Measurements from ENCODE around the gene TLX2.

TLX2 gene

DNA sequence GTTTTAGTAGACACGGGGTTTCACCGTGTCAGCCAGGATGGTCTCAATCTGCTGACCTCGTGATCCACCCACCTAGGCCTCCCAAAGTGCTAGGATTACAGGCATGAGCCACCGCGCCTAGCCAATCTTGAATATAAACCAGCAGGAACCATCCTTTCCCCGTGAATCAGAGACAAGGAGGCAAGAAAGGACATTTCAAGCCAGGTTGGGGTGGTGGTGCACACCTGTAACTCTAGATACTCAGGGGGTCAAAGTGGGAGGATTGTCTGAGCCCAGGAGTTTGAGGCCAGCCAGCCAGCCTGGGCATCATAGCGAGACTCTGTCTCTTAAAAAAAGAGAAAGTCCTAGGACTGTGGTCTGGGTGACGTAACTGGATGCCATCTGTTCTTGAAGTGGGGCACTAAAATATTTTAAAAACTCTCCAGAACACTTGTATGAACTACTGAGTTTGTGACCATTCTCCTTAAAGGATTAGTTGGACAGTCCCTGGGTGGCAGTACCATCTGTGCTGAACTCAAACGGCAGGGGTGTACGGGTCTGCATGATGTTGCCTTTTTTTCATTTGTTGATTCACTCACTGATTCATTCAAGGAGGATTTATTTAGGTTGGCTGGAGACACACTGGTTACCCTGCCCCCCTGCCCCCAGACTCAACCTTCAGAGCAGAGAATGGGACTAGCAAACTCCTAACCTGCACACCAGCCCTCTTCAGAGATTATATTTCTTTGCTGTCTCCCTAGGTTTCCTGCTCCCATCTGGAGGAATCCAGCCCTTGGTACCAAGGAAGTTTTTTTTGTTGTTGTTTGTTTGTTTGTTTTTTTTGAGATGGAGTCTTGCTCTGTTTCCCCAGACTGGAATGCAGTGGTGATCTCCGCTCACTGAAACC lies 2.9 kb upstream of the TLX2 start:
- DNase-seq (ENCODE audit: low read depth in 2 of 2): no peak

DNA sequence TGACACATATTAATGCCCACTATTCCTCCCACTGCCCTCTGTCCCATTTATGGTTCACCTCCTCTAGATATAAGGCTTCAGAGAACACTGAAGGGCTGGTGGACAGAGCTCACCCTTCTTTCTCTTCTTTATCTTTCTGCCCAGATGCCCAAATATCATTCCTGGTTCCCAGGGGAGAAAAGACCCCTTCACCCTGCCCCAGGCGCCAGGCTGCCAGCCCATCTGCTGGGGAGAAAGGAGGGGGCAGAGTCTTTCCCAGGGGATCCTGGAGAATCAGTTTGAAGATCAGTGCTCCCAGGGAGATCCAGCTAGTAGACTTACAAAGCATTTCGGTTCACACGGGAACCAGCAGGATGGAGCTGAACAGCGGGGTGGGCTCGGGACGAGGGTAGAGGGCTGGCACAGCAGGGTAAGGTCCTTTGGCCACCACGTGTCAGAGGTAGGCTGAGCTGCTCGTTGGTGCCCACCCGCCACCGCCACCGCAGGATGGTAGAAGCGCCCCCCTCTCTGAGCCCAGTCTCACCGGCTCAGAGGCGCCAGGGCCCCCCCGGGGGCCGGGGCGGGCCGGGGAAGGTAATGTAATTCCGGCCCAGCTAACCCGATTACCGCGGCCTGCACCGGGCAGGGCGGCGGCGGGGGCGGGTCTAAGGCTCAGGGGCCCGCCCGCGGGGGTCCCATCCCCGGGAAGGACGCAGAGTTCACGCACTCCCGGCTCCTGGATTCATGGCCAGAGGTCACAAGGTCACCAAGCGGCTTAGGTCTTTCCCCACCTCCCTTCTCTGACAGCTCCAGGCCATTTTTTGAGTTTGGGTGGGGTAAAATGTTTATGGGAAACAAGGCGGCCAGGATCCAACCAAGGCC lies 1.3 kb upstream of the TLX2 start:
- no peak for DNase-seq (ENCODE audit: low read depth in 2 of 2)

DNA sequence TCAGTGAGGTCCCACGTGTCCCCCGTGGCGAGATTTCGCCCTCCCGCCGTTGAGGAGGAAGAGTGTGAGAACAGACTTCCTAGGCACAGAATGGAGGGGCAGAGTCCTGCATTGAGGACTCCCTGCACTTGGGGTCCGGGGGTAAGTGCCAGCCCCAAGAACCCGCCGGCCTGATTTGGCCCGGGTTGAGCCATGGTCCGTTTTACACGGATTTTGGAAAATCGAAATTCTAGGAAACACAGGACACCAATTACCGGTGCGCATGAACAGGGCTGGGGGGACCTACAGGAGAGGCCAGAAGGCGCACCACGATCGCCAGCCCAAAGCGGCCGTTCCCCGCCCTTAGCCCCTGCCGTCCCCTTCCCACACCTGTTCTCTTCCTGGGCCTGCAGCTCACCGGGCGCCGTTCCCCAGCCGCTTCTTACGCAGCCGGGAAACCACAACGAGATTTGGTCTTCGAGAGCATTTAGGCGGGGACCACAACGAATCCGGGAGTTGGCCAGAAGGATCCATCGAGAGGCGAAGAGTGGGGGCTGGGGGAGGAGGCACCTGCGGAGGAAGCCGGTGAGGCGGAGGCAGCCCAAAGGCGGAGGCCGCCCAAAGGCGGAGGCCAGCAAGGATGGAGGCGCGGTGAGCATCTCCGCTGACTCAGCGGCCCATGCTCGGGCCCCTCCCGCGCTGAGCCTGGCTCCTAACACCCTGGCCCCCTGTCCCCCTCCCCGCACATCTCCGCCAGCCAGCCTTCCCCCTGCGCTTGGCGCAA lies 464 bp upstream of the TLX2 start:
- no peak for DNase-seq (ENCODE audit: low read depth in 2 of 2)

DNA sequence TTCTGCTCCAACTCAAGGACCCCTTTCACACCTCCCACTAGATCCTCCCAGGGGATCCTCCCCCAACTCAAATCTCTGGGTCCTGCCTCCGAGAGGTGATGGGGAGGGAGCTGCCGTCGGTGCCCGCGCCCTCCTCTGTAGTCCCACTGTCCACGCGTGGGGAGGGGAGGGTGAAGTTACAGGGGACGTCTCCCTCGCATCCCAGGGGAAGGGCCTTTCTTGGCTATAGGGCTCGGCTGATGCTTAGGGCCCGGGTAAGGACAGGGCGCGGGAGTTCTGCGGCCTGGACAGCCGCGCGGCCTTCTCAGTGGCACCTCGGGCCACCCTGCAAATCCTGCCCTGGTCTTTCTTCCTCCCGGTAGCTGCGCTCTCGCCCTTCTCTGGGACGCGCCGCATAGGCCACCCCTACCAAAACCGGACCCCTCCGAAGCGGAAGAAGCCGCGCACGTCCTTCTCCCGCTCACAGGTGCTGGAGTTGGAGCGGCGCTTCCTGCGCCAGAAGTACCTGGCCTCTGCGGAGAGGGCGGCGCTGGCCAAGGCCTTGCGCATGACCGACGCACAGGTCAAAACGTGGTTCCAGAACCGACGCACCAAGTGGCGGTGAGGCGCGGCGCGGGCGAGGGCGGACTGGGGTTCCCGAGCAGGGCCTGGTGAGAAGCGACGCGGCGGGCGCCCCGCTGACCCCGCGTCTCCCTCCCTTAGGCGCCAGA lies 1.2 kb downstream of the TLX2 start:
- no peak for DNase-seq (ENCODE audit: low read depth in 2 of 2)

DNA sequence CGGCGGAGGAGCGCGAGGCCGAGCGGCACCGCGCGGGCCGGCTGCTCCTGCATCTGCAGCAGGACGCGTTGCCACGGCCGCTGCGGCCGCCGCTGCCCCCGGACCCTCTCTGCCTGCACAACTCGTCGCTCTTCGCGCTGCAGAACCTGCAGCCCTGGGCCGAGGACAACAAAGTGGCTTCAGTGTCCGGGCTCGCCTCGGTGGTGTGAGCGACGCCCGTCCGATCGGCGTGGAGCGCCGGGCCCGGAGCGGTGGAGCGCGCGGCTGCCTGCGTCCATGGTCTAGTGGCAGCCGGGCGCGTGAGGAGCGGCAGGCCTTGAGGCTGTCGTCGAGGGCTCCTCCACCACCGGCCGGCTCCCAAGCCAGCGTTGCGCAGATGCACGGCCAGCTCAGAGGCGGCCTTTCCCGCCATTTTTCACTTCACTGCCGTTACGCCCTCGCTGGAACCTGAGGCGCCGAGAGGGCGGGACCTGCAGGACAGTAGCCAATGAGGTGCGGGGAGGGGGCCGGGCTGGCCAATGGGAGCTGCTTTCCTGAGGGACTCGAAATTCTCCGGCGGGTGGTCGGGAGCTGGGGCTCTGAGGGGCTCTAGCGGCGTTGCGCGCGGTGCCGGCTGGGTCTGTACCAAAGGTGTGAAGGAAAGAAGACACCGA lies 1.9 kb downstream of the TLX2 start:
- peak; percentile 47 to 55 for DNase-seq (ENCODE audit: low read depth in 2 of 2)

DNA sequence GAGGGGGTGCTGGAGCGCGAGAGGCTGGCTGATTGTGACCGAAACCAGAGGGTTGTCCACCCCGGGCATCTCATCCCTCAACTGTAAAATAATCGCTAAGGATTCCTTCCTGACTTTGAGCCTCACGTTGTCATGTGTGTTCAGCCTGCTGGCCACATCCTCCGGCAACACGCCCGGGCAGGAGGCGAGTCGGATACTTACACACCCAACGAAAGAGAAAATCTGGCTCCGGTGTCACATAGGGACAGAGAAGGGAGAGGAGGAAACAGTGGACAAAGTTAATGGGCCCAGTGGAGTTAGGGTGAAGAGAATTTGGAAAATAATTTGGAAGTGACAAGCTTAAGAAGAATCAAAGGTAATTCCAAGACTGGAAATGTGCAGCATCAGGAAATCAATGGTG lies 2.4 kb downstream of the TLX2 start:
- no peak for DNase-seq (ENCODE audit: low read depth in 2 of 2)

DNA sequence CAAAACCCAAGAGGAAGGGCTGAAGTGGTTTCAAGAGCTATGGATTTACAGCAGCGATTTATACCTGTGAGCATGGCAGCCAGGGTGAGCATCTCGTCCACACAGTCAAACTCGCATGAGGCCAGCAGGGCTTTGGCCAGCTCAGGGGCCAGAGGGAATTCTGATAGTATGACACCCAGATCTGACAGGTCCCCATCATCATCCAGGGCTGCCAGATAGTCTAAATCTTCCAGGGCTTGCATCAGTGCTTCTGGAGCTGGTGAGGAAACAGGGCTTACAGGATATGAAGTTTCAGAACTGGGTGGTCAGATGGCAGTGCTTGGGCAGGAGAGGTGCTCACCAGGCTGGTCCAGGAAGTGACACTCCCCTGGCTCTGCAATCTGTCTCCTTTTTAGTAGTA lies 8.3 kb downstream of the TLX2 start:
- DNase-seq (ENCODE audit: low read depth in 2 of 2): no peak

DNA sequence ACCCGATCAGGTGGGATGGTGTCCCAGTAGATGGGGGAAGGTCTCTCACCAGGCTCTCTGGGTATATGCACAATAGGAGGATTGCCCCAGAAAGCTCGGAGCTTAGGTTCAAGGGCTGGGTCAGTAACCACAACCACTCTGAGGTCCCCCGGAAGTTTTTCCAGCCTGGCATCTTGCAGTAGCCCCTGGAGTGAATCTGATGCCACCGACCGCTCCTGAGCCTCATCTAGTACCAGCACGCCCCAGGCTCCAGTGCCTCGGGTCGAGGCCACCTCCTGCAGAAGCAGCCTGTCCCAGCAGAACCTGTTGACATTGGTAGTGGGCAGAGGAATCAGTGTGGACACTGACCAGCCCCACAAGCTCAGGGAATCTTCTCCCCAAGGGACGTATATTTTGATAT lies 9.8 kb downstream of the TLX2 start:
- DNase-seq (ENCODE audit: low read depth in 2 of 2): no peak

DNA sequence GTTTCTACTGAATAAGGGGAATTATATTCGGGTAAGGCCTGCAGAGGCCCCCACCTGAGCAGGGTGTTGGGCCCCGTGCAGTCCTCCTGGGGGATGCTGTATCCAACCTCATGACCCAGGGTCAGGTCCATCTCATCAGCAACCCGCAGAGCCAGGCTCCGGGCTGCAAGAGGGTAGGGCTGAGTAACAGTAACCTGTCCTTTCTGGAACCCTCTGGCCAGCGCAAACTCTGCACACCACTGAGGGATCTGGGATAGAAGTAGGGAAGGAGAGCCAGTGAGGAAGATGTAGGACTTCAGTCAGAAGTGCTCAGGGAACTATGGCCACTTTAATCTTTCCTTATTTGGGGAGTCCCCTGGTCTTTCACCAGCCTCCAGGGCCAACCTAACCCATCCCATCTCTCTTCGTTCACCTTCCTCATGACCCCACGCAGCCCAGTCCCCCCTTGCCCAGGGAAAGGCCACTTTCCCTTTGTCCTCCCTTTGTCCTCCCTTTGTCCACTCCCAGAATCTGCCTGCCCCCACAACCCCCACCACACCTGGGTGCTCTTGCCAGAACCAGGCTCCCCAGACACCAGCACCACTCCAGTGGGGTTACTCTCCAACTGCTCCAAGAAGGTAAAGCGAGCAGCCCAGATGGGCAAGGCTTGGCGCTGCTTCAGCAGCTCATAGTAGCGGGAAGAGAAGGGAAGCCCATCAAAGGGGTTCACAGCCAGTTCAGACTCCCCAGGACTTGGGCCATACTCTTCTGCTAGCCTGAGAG lies 10.9 kb downstream of the TLX2 start:
- no peak for DNase-seq (ENCODE audit: low read depth in 2 of 2)

DNA sequence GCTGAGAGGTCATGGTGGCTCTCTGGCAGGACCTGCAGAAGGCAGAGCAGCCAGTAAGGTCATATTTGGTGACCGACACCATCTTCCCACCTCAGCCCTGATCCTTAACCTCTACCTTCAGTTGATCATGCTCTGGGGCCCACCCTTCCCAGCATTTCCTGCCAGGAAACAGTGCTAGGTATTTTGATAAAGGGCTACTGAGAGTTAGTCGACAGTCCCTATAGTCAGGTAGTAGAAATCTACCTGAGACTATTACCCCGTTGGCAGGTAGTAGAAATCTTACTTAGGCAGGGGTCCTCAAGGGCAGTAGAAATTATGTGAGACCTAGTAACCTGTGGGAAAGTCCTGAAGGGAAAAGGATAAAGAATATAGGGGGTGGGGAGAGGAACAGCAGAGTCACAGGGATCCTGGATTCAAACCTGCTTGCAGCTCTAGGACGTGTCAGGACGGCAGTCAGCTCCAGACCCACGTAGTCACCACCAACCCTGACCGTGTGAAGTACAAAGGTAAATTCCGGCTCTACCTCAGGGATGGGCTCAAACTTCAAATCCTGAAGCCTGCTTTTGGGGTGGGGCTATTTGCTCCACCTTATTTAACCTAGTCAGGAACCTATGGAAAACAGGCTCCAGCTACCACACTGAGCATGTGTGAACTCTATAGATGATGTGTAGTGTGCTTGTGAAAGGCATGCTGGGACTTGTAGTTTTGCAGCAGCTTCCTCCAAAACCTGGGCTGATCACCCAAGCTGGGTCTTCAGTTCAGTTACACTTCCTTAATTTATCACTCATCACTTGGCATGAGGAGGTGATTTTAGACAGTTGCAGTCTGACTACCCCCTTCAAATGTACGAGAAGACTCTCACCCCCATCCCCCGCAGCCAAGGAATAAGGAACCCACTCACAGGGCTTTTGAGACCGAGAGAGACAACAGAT lies 11.7 kb downstream of the TLX2 start, which contains the start of gene DQX1:
DQX1 (minus strand) TSS at position 515 of the 932 bp plus-strand sequence; CDS start at position 13, 502 bp downstream.
- no peak for DNase-seq (ENCODE audit: low read depth in 2 of 2)

DNA sequence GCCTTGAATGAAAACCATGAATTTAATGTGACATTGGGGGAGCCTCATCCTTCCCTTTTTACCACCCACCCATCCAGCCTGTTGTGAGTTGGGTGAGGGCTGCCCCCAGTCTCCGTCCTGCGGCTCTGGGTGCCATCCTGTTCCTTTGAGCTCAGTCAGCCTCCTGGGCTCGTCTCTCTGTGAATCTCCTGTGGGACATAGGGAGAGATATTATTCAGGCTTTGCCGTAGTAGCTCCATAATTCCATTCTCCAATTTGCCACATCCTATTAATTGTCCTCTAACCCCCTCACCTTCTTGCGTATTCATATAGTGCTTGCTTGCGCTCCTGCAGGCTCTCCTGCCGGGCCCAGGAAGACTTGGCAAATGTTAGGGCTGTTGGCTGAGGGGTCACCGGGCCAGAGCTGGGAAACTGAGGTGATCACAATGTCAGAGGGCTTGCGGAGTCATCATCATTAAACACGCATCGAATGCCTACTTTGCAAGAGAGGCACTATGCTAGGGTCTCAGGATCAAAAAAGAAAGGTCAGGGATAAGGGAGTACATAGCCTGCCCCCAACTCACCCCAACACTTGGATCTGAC lies 12.5 kb downstream of the TLX2 start:
- no peak for DNase-seq (ENCODE audit: low read depth in 2 of 2)

DNA sequence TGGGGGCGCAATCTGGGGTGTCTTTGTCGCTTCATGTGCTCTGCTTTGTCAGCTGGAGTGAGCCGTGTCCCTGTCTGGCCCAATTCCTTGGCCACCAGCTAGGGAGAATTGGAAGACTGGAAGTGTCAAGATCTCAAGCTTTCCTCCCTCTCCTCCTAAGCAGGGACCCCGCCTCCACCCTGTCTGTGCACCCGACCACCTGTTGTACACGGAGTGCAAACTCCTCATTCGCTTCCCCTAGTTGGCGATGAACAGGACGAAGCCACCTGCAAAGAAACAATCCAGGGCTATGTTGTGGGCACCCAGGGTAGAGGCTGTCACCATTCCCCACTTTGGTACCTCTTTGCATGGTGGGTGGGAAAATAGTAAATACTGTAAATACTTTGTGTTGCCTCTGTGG lies 13.5 kb downstream of the TLX2 start:
- no peak for DNase-seq (ENCODE audit: low read depth in 2 of 2)

DNA sequence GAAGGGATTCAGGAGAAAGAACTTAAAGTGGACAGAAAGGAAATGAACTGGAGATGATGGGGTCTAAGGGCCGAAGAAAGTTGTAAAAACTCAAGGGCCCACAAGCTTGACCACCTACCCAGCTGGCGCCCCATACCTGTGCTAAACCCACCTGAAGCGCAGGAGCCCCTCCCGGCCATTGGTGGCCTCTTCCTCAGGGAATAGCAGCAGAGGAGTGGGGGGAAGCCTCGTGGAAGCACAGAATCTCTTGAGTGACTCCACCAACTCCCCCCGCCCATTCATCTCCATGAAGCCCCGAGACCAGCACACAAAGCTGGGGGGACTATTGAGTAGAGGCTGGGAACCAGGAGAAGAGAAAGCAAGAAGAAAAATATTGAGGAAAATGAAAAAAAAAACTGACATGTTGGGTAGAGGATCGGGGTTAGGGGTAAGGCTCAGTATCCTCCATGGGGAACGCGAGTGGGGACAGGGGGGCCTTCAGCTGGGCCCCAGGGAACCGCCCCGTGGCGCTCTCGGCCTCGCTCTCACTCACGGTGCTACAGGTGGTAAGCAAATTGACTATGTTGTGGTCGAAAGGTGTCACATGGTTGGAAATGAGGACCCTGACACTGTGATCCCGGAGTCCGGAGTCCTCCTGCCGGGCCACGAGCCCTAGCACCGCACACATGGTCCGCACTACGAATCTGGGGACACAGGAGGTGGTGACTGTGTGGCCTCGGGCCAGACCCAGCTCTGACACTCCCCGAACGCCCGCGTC lies 14.5 kb downstream of the TLX2 start:
- no peak for DNase-seq (ENCODE audit: low read depth in 2 of 2)

DNA sequence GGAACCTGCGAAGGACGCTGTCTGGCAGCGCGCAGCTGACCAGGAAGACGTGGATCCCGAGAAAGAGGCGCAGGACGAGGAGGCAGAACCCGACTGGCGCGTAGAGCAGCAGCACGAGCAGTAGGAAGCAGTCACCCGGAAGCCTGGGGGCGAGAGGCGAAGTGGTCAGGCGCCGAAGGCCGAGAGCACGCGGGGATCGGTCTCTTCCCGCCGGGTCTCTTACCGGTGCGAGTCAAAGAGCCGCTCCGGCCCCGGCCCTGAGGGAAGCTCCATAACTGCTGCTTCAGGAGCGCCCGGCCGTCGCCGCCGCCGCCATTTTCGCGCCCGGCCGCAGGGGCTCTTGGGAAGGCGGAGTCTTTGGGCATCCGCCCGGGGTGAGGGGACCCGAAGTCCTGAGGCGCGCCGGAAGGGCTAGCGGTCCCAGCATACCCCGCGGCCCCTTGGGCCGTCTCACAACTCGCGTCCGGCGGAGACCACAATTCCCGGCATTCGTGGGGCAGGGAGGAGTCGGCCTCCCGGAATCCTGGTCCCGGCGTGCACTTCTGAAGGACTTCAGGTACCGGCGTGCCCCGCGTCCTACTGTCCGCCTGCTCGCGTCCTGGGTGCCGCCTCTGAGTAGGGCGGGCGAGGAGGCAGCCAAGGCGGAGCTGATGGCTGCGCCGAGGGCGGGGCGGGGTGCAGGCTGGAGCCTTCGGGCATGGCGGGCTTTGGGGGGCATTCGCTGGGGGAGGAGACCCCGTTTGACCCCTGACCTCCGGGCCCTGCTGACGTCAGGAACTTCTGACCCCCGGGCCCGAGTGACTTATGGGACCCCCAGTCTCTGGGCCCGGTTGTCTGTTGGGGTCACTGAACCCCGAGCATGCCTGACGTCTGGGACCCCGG lies 15.3 kb downstream of the TLX2 start, which contains the start of the genes AUP1 and HTRA2:
AUP1 (minus strand) TSS at position 350 of the 882 bp plus-strand sequence; CDS start at position 273, 77 bp downstream.
HTRA2 (plus strand) TSS at position 577 of the 882 bp plus-strand sequence; CDS start at position 651, 74 bp downstream.
- DNase-seq (ENCODE audit: low read depth in 2 of 2): peak; percentile 65 to 78

DNA sequence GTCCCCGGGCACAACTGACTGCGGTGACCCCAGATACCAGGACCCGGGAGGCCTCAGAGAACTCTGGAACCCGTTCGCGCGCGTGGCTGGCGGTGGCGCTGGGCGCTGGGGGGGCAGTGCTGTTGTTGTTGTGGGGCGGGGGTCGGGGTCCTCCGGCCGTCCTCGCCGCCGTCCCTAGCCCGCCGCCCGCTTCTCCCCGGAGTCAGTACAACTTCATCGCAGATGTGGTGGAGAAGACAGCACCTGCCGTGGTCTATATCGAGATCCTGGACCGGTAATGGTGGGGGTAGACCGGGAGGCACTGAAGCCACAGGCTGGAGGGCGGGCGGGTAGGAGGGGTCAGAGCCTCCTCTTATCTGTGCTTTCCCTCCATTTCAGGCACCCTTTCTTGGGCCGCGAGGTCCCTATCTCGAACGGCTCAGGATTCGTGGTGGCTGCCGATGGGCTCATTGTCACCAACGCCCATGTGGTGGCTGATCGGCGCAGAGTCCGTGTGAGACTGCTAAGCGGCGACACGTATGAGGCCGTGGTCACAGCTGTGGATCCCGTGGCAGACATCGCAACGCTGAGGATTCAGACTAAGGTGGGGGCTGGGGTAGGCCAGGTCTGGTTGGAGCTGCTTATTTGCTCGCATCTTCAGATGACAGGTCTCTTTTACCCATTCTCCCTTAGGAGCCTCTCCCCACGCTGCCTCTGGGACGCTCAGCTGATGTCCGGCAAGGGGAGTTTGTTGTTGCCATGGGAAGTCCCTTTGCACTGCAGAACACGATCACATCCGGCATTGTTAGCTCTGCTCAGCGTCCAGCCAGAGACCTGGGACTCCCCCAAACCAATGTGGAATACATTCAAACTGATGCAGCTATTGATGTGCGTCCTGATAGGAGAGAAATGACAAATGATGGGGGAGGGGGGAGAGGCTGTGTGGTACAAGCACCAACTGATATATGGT lies 16.3 kb downstream of the TLX2 start:
- DNase-seq (ENCODE audit: low read depth in 2 of 2): peak in 1 of 2 donors; percentile 20

Measured in activated CD8-positive, alpha-beta memory T cell treated with anti-CD3 and anti-CD28 coated beads for 4 hours (primary cell).